H1 (cell line): ENCODE data around the gene C19orf25. TPM values are rescaled to one million over a fixed set of nuclear protein-coding genes. Genes with fewer than 3 reads are reported as not detected.

Experiments used
- BRCA1 ChIP-seq: IDR thresholded peaks from 2 replicates; pipeline ENCODE4 v1.6.1; 2012; ENCODE audit warnings: low read depth, low read length, improper control_type of control experiment
- GTF2F1 ChIP-seq: IDR thresholded peaks from 2 replicates; pipeline ENCODE4 v1.6.1; 2012; ENCODE audit warnings: low read depth, low read length, improper control_type of control experiment, borderline replicate concordance
- KDM4A ChIP-seq: IDR thresholded peaks from one replicate; pipeline ENCODE4 v1.7.1; 2012; ENCODE audit warnings: low read depth, mild to moderate bottlenecking, moderate library complexity, low read length, inconsistent platforms; ENCODE audit not compliant: severe bottlenecking
- KDM5A ChIP-seq: fragments of 200-600 bp; IDR thresholded peaks from 2 replicates; pipeline ENCODE4 v1.7.1; 2012; ENCODE audit warnings: mild to moderate bottlenecking, low read length, inconsistent platforms, mixed read lengths
- RBBP5 ChIP-seq: IDR thresholded peaks from 2 replicates; pipeline ENCODE4 v1.7.1; 2012; ENCODE audit warnings: low read depth, mild to moderate bottlenecking, inconsistent platforms, low read length, moderate library complexity, borderline replicate concordance
- SIX5 ChIP-seq: IDR thresholded peaks from 2 replicates; pipeline ENCODE4 v1.6.1; 2011; ENCODE audit warnings: mild to moderate bottlenecking, low read depth, low read length
- TBP ChIP-seq: IDR thresholded peaks from 2 replicates; pipeline ENCODE4 v1.6.1; 2011; ENCODE audit warnings: low read depth, low read length, improper control_type of control experiment
- polyA plus RNA-seq, 7 experiments: library from polyadenylated mRNA; depleted of rRNA in 3 of 7; stranded (reverse) in 5 of 7; unstranded in 2 of 7; fragments of >200 nt in 5 of 7; fragments of 200-250 nt in 2 of 7; gene quantifications; 1 replicate in 5 of 7; 2 replicates in 1 of 7; 4 replicates in 1 of 7; pipeline versions ENCODE4 v1.2.1 to v1.2.3, GENCODE V29; 2011 to 2013; ENCODE audit warnings: missing spikeins in 2 of 7, mixed read lengths in 2 of 7
- total RNA-seq: library from RNA; stranded (reverse); fragmentation: NEBNext Ultra II Directional; extraction: Animal tissue kit (Norgen Biotek cat#: 25700); gene quantifications from 2 replicates; pipeline ENCODE4 v1.2.1, GENCODE V29; 2021
- TF ChIP-seq, protein P1 (sequence below): IDR thresholded peaks from 2 replicates; pipeline ENCODE4 v1.6.1; 2012; ENCODE audit warnings: low read length, inconsistent platforms
- TF ChIP-seq, protein P2 (sequence below), 3 experiments: IDR thresholded peaks; 1 replicate in 2 of 3; 2 replicates in 1 of 3; pipeline versions ENCODE4 v1.5.1 to v1.6.1; 2011; ENCODE audit warnings: low read length in 3 of 3, mild to moderate bottlenecking in 3 of 3, inconsistent platforms in 2 of 3, low read depth in 1 of 3, moderate library complexity in 1 of 3; ENCODE audit not compliant: insufficient read depth in 1 of 3; ENCODE audit errors: control extremely low read depth in 1 of 3

The C19orf25 gene
- total and polyA plus RNA-seq, 2 of the 8 experiments (the other 6 are each of a cell fraction or from before 2014, with no cell fraction given) = 41.3 to 67.4 TPM

DNA sequence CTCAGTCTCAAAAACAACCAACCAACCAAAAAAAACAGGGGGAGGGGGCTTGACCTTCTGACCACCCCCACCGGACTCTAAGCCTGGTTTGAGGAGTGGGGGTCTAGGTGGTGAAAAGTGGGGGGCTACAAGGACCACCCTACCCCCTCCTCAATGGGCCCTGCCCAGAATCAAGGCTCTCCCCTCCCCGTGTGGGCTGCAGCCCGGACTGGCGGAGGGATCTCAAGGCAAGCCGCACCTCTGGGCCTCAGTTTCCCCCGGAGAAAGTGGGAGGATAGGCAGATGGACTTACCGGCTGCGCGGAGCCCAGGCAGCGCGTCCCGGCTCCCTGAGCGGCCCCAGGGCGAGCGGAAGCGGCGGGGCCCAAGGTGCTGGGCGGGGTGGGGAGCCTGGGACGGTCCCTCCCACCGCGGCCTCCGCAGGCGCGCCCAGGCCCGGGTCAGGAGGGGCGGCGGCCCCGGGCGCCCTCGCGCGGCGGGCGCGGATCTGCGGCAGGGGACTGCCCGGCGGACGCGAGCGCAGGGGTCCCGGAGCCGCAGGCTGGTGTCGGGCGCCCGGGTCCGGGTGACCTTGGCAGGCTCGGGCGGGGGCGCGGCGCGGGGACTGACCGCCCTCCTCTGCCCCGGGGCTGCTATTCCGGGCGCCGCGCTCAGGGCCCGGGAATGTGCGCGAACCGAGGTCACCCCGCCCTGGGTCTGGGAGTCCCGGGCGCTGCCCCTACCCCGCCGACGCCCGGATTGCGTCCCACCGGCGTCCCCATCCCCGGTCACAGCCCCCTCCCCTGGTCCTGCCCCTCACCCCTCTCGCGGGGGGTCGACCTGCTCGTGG, 33.9 kb upstream of the C19orf25 start, which contains the start of gene ADAMTSL5 (continued):
- TF ChIP-seq, protein P1, sequence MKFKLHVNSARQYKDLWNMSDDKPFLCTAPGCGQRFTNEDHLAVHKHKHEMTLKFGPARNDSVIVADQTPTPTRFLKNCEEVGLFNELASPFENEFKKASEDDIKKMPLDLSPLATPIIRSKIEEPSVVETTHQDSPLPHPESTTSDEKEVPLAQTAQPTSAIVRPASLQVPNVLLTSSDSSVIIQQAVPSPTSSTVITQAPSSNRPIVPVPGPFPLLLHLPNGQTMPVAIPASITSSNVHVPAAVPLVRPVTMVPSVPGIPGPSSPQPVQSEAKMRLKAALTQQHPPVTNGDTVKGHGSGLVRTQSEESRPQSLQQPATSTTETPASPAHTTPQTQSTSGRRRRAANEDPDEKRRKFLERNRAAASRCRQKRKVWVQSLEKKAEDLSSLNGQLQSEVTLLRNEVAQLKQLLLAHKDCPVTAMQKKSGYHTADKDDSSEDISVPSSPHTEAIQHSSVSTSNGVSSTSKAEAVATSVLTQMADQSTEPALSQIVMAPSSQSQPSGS = no peak
- no peak for TF ChIP-seq BRCA1
- TF ChIP-seq GTF2F1 = no peak
- TF ChIP-seq SIX5 = no peak
- no peak for TF ChIP-seq TBP
- no peak for TF ChIP-seq RBBP5
- no peak for TF ChIP-seq KDM4A
- no peak for TF ChIP-seq KDM5A
- TF ChIP-seq, protein P2, sequence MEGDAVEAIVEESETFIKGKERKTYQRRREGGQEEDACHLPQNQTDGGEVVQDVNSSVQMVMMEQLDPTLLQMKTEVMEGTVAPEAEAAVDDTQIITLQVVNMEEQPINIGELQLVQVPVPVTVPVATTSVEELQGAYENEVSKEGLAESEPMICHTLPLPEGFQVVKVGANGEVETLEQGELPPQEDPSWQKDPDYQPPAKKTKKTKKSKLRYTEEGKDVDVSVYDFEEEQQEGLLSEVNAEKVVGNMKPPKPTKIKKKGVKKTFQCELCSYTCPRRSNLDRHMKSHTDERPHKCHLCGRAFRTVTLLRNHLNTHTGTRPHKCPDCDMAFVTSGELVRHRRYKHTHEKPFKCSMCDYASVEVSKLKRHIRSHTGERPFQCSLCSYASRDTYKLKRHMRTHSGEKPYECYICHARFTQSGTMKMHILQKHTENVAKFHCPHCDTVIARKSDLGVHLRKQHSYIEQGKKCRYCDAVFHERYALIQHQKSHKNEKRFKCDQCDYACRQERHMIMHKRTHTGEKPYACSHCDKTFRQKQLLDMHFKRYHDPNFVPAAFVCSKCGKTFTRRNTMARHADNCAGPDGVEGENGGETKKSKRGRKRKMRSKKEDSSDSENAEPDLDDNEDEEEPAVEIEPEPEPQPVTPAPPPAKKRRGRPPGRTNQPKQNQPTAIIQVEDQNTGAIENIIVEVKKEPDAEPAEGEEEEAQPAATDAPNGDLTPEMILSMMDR (IDR thresholded peaks at IDR 0.05; ENCODE audit: control extremely low read depth in 1 of 3, insufficient read depth in 1 of 3, low read depth in 1 of 3, low read length in 3 of 3) = peak; percentile 26 to 35 (median 32); a peak in 3 of 4 replicates
